GM18526 (cell line): ENCODE measurements around the gene TKTL2.

ENCODE experiments used
- POLR2A ChIP-seq: IDR thresholded peaks from 3 replicates; pipeline ENCODE4 v1.6.1; 2011; ENCODE audit not compliant: insufficient read length; ENCODE audit errors: extremely low read depth

Gene TKTL2

DNA sequence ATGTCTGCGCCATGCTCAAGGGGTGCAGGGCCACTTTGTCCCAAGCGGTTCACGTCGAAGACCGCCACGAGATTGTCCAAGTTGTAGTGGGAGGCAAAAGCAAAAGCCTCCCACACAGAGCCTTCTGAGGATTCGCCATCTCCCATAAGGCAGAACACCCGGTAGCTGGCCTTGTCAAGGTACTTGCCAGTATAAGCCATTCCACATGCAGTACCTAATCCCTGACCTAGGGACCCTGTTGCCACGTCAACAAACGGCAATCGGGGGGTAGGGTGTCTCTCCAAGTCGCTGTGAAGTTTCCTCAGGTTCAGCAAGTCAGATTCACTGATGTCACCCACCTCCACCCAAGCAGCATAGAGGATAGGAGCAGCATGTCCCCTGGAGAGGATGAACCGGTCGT lies 424 bp downstream of the TKTL2 start:
- no peak for TF ChIP-seq POLR2A

DNA sequence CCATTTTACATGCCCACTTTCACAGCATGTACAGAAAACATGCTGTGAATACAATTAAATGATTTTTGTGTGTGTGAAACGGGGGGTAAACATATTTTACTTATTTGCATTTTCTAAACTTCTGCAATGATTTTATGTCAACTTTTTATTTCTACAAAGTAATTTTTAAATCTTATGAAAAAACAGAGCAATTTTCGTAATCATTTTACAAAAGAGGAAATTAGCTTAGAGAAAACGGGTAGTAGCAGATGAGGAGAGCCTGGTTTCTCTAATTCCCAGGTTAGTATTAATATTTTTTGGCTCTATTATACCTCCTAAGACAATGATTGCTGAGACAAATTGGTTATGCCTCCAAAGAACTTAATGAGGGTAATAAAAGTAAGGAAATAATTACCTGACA lies 3.2 kb downstream of the TKTL2 start:
- no peak for TF ChIP-seq POLR2A

DNA sequence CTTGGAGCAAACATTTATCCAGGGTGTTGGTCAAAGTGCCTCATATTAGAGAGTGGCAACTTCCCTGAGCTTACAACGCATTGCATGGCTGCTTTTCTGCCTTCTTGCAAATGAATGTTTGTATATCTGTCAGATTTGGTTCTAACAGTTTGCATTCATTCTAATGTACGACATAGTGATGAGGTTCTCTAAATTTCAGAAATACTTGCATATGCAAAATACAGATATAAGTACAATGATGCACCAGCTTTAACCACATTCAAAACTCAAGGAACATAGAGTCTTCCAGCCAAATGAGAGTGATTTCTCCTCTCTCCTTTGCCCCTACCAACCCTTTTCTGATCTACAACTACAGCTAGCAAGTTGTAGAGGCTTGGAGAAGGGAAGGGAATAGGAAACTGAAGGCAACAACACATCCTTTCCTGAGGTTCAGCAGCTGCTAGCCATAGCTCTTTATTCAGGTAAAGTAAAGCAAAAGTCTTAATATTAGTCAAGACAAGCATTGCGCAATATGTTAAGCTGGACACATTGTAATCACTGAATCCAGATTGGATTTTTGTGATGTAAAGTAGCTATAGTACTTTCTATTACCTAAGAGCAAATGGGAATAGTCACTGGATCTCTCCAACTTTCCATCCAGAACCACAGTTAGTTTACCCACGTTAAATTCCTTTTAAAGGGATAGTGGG lies 6.3 kb downstream of the TKTL2 start:
- no peak for TF ChIP-seq POLR2A

DNA sequence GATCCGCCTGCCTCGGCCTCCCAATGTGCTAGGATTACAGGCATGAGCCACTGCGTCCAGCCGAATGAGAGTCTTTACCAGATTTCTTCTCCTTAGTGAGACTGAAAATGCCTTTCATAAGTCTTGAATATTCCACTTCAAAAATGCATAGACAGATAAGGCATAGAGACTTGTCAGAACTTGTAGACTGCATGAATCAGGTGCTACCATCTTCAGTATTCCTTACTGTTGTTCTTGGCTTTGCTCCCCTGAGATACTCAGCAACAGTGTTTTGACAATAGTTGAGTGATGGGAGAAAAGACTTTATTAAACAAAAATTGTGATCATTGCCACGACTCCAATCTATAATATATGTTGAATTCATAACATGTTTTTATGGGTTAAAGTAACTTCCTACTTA lies 11.0 kb downstream of the TKTL2 start:
- TF ChIP-seq POLR2A: no peak

DNA sequence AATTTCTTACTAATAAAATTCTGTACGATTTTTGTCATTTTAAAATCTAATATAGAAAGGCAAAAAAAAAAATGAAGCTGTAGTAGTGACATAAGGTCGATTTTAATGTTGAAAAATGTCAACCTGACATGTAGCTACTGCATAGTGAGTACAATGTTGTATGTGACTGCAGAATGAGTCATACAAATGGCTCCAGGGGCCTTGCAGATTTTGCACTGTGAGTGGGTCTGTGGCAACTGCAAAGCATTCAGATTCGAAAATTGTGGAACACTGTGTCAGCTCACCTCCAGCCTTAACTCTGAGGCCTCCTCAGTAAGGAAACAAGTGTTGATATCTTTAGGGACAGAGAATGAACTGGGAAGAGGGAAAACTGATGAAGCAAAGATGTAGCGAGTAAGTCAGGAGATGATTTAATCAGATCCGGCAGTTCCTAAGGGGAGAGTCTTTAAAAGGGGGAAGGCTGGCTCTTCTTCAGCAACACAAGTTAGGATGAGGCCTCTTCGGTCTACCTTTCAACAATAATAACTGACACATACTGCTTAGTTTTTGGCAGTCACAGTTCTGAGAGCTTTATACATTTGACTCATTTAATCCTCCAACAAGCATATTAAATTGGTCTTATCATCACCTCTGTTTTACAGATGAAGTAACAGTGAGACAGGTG lies 24.9 kb downstream of the TKTL2 start:
- TF ChIP-seq POLR2A: no peak

DNA sequence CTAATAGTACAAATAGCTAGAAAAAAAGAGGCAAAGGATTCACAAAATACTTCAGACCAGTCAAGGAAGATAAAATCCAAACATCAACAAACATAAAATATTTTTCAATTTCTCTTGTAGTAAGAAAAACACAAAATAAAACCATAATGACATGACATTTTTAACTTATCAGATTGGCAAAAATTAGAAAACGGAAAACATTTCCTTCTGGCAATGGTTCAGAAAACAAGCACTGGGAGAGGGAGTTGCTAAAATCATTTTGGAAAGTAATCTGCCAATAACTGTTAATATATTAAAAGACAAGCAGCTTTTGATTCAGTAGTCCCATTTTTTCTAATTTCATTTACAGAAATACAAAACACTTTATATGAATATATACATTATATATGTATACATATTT lies 26.1 kb downstream of the TKTL2 start:
- TF ChIP-seq POLR2A: no peak

DNA sequence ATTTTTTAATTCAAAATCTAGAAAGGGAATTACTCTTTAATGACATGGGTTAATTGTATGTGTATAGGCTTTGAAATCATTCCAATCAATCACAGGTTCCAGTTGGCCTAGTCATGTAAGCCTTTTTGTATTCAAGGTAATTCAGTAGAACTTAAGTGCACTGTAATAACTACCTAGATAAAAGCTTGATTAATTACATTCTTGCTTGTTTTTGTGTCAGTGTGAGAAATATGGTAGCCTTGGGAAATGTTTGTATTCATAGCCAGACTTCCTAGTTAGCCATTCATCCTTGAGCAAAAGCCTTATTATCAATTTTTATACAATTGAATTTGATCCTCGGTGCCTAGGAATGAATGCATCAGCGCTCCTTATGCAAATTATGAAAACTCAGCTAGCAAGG lies 33.5 kb downstream of the TKTL2 start:
- no peak for TF ChIP-seq POLR2A
